Fibroblast of the aortic adventitia (primary cell): ENCODE results near the gene RREB1. TPM values are rescaled to one million over a fixed set of nuclear protein-coding genes. Genes with fewer than 3 reads are reported as not detected.

Experiments used
- DNase-seq: peaks from one replicate; pipeline ENCODE4 v3.0.0-alpha.2; 2010; ENCODE audit warnings: low read depth
- H3K4me3 ChIP-seq: 2 replicates; pipeline ENCODE4 v1.5.1; 2011; ENCODE audit warnings: low read depth, mild to moderate bottlenecking, control low read depth, low read length, moderate library complexity
- CTCF ChIP-seq: IDR thresholded peaks from 2 replicates; pipeline ENCODE4 v1.5.1; 2011; ENCODE audit warnings: mild to moderate bottlenecking, low read length, control low read depth, inconsistent platforms; ENCODE audit not compliant: insufficient read depth
- total RNA-seq: library from RNA; depleted of rRNA; stranded (reverse); fragments of >200 nt; gene quantifications from 2 replicates; pipeline ENCODE4 v1.2.3, GENCODE V29; 2012; ENCODE audit warnings: low replicate concordance

The RREB1 gene
- total RNA-seq, 1 donor = 17.6 TPM

GRCh38 chr6:7228662-7229375 lies 121.1 kb downstream of the RREB1 start:
- no peak overlapping the region for H3K4me3 ChIP-seq
- no peak for TF ChIP-seq CTCF
- DNase-seq = no peak

- no peak for TF ChIP-seq CTCF
These were observed 121.9 kb downstream of the RREB1 start for GRCh38 chr6:7229376-7230326.

GRCh38 chr6:7230327-7230691 lies 122.5 kb downstream of the RREB1 start:
- DNase-seq = no peak
- TF ChIP-seq CTCF = no peak
- H3K4me3 ChIP-seq = no peak overlapping the region

More at GRCh38 chr6:7229376-7230326, 121.9 kb downstream of the RREB1 start:
- DNase-seq = no peak
- no peak overlapping the region for H3K4me3 ChIP-seq

GRCh38 chr6:7230956-7231713 lies 123.4 kb downstream of the RREB1 start:
- no peak for DNase-seq

GRCh38 chr6:7232351-7232750 lies 124.6 kb downstream of the RREB1 start:
- no peak for DNase-seq
- TF ChIP-seq CTCF = no peak
- no peak overlapping the region for H3K4me3 ChIP-seq

More at GRCh38 chr6:7230956-7231713, 123.4 kb downstream of the RREB1 start:
- no peak overlapping the region for H3K4me3 ChIP-seq
- no peak for TF ChIP-seq CTCF

- DNase-seq = no peak
- no peak overlapping the region for H3K4me3 ChIP-seq
- no peak for TF ChIP-seq CTCF
These were observed 126.8 kb downstream of the RREB1 start for GRCh38 chr6:7234547-7234946.
